ENCODE data around the gene GIT1. TPM values are rescaled to one million over a fixed set of nuclear protein-coding genes. Genes with fewer than 3 reads are reported as not detected.

The GIT1 gene
- total RNA-seq, 1 donor from 2014 or later: 31.9 TPM

DNA sequence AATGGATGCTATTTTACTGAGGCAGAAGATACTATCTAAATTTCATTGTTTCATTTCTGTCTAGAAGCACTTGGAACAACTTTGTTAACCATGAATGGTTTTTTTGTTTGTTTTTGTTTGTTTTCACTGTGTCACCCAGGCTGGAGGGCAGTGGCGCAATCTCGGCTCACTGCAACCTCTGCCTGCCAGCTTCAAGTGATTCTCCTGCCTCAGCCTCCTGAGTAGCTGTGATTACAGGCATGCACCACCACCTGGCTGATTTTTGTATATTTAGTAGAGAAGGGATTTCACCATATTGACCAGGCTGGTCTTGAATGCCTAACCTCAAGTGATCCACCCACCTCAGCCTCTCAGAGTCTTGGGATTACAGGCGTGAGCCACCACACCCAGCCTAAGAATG is 63.1 kb downstream of the GIT1 start:
- no peak for DNase-seq
- no peak overlapping the region for H3K27ac ChIP-seq (replicated peaks)
- H3K27me3 ChIP-seq (ENCODE audit: low read depth): no peaks in the 10 kb centered on the region
- TF ChIP-seq, protein P1, sequence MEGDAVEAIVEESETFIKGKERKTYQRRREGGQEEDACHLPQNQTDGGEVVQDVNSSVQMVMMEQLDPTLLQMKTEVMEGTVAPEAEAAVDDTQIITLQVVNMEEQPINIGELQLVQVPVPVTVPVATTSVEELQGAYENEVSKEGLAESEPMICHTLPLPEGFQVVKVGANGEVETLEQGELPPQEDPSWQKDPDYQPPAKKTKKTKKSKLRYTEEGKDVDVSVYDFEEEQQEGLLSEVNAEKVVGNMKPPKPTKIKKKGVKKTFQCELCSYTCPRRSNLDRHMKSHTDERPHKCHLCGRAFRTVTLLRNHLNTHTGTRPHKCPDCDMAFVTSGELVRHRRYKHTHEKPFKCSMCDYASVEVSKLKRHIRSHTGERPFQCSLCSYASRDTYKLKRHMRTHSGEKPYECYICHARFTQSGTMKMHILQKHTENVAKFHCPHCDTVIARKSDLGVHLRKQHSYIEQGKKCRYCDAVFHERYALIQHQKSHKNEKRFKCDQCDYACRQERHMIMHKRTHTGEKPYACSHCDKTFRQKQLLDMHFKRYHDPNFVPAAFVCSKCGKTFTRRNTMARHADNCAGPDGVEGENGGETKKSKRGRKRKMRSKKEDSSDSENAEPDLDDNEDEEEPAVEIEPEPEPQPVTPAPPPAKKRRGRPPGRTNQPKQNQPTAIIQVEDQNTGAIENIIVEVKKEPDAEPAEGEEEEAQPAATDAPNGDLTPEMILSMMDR (IDR thresholded peaks at IDR 0.05; ENCODE audit: borderline replicate concordance): no peak
- no peak overlapping the region for H3K4me3 ChIP-seq
- peaks cover 90% of the 10 kb centered on the region for H3K36me3 ChIP-seq
- intact Hi-C loops (cut with micrococcal nuclease): no loop called here
- H3K9me3 ChIP-seq (replicated peaks): no peaks in the 10 kb centered on the region
- no peaks in the 10 kb centered on the region for H3K4me1 ChIP-seq

GRCh38 chr17:29524692-29525091 is 64.8 kb downstream of the GIT1 start:
- Histone ChIP-seq H3K27ac (replicated peaks) (no peak overlapping the region), H3K36me3 (peaks cover 86% of the 10 kb centered on the region), H3K4me1 (no peaks in the 10 kb centered on the region), H3K4me3 (no peak overlapping the region), H3K9me3 (replicated peaks) (no peaks in the 10 kb centered on the region), H3K27me3 (ENCODE audit: low read depth) (no peaks in the 10 kb centered on the region)
- TF ChIP-seq, protein P1 (IDR thresholded peaks at IDR 0.05; ENCODE audit: borderline replicate concordance): no peak
- DNase-seq: no peak
- intact Hi-C loops (cut with micrococcal nuclease): no loop called here

Other genes starting within 250 kb of the GIT1 start
- gene TAOK1, start 199.3 kb downstream of the GIT1 start, total RNA-seq: 50.7 TPM
- gene ABHD15, start 22.6 kb downstream of the GIT1 start, total RNA-seq: 5.9 TPM
- 37.2 TPM for gene TP53I13, start 20.9 kb downstream of the GIT1 start, total RNA-seq
- 5.9 TPM for gene ANKRD13B, start 3.5 kb upstream of the GIT1 start, total RNA-seq
- 101 TPM for gene CORO6, start 33.3 kb upstream of the GIT1 start, total RNA-seq